A549 (cell line): Measurements from ENCODE around the gene SFT2D1. TPM values are rescaled to one million over a fixed set of nuclear protein-coding genes. Genes with fewer than 3 reads are reported as not detected.
A peak's percentile ranks its signal among the peaks of the same experiment; 100 is the strongest.

Experiments
- ATAC-seq, 2 experiments: fragments of 200-7000 bp in 1 of 2; fragments of >200 bp in 1 of 2; cut with Nextera tagmentation in 1 of 2; cut with Tn5 transposase in 1 of 2; 3 replicates each; pipeline versions ENCODE4 v1.8.0 to v1.9.1; 2018 to 2020; ENCODE audit warnings: mild to moderate bottlenecking in 1 of 2, moderate library complexity in 1 of 2
- CTCF ChIA-PET: fragments of 300-600 bp; sonication (Branson Sonifier 250); formaldehyde crosslinking; extraction: SDS; loops from one replicate; lab custom pipeline; 2021; ENCODE audit warnings: antibody characterized with exemption, inconsistent platforms; lab: Yijun Ruan, JAX
- POLR2A ChIA-PET: fragments of 350-600 bp; formaldehyde crosslinking; extraction: SDS; loops from one replicate; lab custom pipeline; 2021; ENCODE audit warnings: antibody characterized with exemption, inconsistent platforms; lab: Yijun Ruan, JAX
- DNase-seq, 2 experiments: peaks; one replicate each; pipeline versions ENCODE4 v3.0.0 to v3.0.0-alpha.2; 2011 to 2016; ENCODE audit warnings: low read depth in 1 of 2, low spot score in 1 of 2
- FAIRE-seq: peaks from 2 replicates; lab custom pipeline; 2011; peaks lifted over from hg19 to GRCh38; lab: Jason Lieb, UNC
- H3K27ac ChIP-seq, 2 experiments: fragments of >200 bp; sonication (Bioruptor Twin); formaldehyde crosslinking; 3 replicates each; pipeline ENCODE4 v1.5.1; 2016 to 2017
- H3K4me1 ChIP-seq: fragments of >200 bp; sonication (Bioruptor Twin); formaldehyde crosslinking; 3 replicates; pipeline ENCODE4 v1.6.1; 2016
- H3K4me2 ChIP-seq: fragments of >200 bp; sonication (Bioruptor Twin); formaldehyde crosslinking; 3 replicates; pipeline ENCODE4 v1.6.1; 2016
- H3K4me3 ChIP-seq: fragments of >200 bp; sonication (Bioruptor Twin); formaldehyde crosslinking; 3 replicates; pipeline ENCODE4 v1.5.1; 2016
- H3K9me3 ChIP-seq: fragments of >200 bp; sonication (Bioruptor Twin); formaldehyde crosslinking; 3 replicates; pipeline ENCODE4 v1.6.1; 2016
- BHLHE40 ChIP-seq: IDR thresholded peaks from 2 replicates; pipeline ENCODE4 v1.6.1; 2012; ENCODE audit warnings: low read depth, low read length, inconsistent platforms
- CBX2 ChIP-seq: fragments of 200-600 bp; sonication (generic); IDR thresholded peaks from 2 replicates; pipeline ENCODE4 v1.6.1; 2016; ENCODE audit warnings: low read depth, mild to moderate bottlenecking, borderline replicate concordance
- CHD4 ChIP-seq: fragments of 200-600 bp; sonication (generic); IDR thresholded peaks from 2 replicates; pipeline ENCODE4 v1.6.1; 2016; ENCODE audit warnings: antibody characterized with exemption, mild to moderate bottlenecking, borderline replicate concordance
- EHF ChIP-seq: fragments of 250-450 bp; sonication (Bioruptor Pico); IDR thresholded peaks from 2 replicates; pipeline ENCODE4 v1.5.0; 2020; ENCODE audit warnings: mild to moderate bottlenecking
- EHMT2 ChIP-seq: fragments of 200-600 bp; sonication (generic); IDR thresholded peaks from 2 replicates; pipeline ENCODE4 v1.6.1; 2016; ENCODE audit warnings: antibody characterized with exemption, low read depth, mild to moderate bottlenecking, moderate library complexity
- EP300 ChIP-seq, 2 experiments: fragments of >200 bp; sonication (Bioruptor Twin); formaldehyde crosslinking; IDR thresholded peaks; 2 replicates in 1 of 2; 3 replicates in 1 of 2; pipeline ENCODE4 v1.6.1; 2016 to 2017
- ESRRA ChIP-seq: fragments of 150-350 bp; IDR thresholded peaks from 2 replicates; pipeline ENCODE4 v1.6.1; 2014; ENCODE audit warnings: mild to moderate bottlenecking, low read length, borderline replicate concordance
- GATA3 ChIP-seq: IDR thresholded peaks from 2 replicates; pipeline ENCODE4 v1.6.1; 2012; ENCODE audit warnings: borderline replicate concordance
- KDM1A ChIP-seq: fragments of 200-600 bp; sonication (generic); IDR thresholded peaks from 2 replicates; pipeline ENCODE4 v1.6.1; 2016; ENCODE audit warnings: low read depth, mild to moderate bottlenecking
- NR3C1 ChIP-seq: fragments of >200 bp; sonication (Bioruptor Twin); formaldehyde crosslinking; IDR thresholded peaks from 3 replicates; pipeline ENCODE4 v1.6.1; 2017
- POLR2A ChIP-seq: IDR thresholded peaks from 2 replicates; pipeline ENCODE4 v1.6.1; 2012; ENCODE audit warnings: mild to moderate bottlenecking, low read length
- RAD21 ChIP-seq, 2 experiments: fragments of >200 bp in 1 of 2; sonication (Bioruptor Twin) in 1 of 2; formaldehyde crosslinking in 1 of 2; IDR thresholded peaks in 1 of 2; conservative IDR thresholded peaks in 1 of 2; 2 replicates in 1 of 2; 3 replicates in 1 of 2; pipeline ENCODE4 v1.6.1; 2012 to 2018; ENCODE audit warnings: inconsistent platforms in 1 of 2
- RCOR1 ChIP-seq: fragments of 150-350 bp; IDR thresholded peaks from 2 replicates; pipeline ENCODE4 v1.6.1; 2014; ENCODE audit warnings: antibody characterized with exemption, low read length, low read depth
- SMC3 ChIP-seq: fragments of >200 bp; sonication (Bioruptor Twin); formaldehyde crosslinking; IDR thresholded peaks from 3 replicates; pipeline ENCODE4 v1.6.1; 2018; ENCODE audit warnings: inconsistent platforms
- WGBS: methylation state at CpG from one replicate; pipeline ENCODE4 v1.1.6; 2017; ENCODE audit errors: missing lambda C conversion rate; 5-methylcytosine and 5-hydroxymethylcytosine counted together
- polyA plus RNA-seq, 4 experiments: library from polyadenylated mRNA; depleted of rRNA in 3 of 4; stranded (reverse); fragments of >200 nt; fragmentation: RNase III in 1 of 4; extraction: RNeasy Plus Mini Kit Qiagen cat#74134 plus additional on column Dnase treatment in 1 of 4; gene quantifications; 2 replicates in 3 of 4; 3 replicates in 1 of 4; pipeline ENCODE4 v1.2.3, GENCODE V29; 2011 to 2017
- TF ChIP-seq, protein P1 (sequence below): IDR thresholded peaks from 2 replicates; pipeline ENCODE4 v1.6.1; 2012; ENCODE audit warnings: low read depth, borderline replicate concordance
- TF ChIP-seq, protein P2 (sequence below): fragments of >200 bp; sonication (Bioruptor Twin); formaldehyde crosslinking; IDR thresholded peaks from 3 replicates; pipeline ENCODE4 v1.5.1; 2016
- TF ChIP-seq, protein P3 (sequence below): fragments of 450-650 bp; IDR thresholded peaks from 2 replicates; pipeline ENCODE4 v1.6.1; 2014; ENCODE audit warnings: antibody characterized with exemption
- TF ChIP-seq, protein P4 (sequence below): IDR thresholded peaks from 2 replicates; pipeline ENCODE4 v1.6.1; 2012
- TF ChIP-seq, protein P5 (sequence below): fragments of >200 bp; sonication (Bioruptor Twin); formaldehyde crosslinking; IDR thresholded peaks from 3 replicates; pipeline ENCODE4 v1.6.1; 2016

The SFT2D1 gene
- polyA plus RNA-seq, 2 of the 4 experiments (the other 2 are of a cell fraction) = 48.1 to 74.4 TPM

DNA sequence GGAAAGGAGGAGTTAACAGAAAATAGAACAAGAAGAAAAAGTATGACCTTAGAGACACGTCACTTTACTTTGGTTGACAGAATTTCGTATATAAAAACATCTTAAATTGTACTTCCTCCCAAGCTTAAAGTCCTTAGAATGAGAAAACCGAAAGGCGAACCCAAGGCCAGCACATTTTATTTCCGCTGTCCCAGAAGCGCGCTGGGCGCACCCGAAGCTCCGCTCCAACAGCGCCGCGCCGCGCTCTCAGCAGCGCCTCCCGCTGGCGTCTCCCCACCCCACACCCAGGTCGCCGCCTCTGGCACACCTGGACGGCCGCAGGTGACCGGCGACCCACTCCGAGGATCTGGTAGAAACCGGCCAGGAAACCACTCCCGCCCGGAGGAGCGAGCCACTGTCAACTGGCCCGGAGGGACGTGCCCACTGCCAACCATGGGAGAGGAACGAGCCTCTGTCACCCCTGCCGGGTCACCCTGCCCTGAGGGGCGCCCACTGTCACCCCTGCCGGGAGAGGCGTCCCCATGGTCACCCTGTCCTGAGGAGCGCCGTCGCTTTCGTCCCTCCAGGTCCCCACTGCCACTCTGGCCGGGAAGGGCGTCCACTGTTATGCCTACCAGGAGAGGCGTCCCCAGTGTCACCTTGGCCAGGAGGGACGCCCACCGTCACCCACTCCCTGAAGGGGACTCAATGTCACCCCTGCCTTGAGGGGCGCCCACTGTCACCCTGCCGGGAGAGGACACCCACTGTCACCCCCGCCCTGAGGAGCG lies 39.6 kb upstream of the SFT2D1 start:
- WGBS = under 1% methylated on average over 25 of the region's 49 CpGs
- TF ChIP-seq RAD21 (conservative IDR thresholded peaks at IDR 0.05 in 1 of 2, IDR thresholded peaks at IDR 0.05 in 1 of 2) = 0 out of 5 replicates have a peak, but pooled peaks of 1 of the 2 experiments have one; percentile 22
- TF ChIP-seq CBX2 = no peak
- TF ChIP-seq, protein P1, sequence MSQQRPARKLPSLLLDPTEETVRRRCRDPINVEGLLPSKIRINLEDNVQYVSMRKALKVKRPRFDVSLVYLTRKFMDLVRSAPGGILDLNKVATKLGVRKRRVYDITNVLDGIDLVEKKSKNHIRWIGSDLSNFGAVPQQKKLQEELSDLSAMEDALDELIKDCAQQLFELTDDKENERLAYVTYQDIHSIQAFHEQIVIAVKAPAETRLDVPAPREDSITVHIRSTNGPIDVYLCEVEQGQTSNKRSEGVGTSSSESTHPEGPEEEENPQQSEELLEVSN = no peak
- peak; percentile 30; the same call in 2 of the 3 replicates for TF ChIP-seq SMC3
- TF ChIP-seq, protein P2, sequence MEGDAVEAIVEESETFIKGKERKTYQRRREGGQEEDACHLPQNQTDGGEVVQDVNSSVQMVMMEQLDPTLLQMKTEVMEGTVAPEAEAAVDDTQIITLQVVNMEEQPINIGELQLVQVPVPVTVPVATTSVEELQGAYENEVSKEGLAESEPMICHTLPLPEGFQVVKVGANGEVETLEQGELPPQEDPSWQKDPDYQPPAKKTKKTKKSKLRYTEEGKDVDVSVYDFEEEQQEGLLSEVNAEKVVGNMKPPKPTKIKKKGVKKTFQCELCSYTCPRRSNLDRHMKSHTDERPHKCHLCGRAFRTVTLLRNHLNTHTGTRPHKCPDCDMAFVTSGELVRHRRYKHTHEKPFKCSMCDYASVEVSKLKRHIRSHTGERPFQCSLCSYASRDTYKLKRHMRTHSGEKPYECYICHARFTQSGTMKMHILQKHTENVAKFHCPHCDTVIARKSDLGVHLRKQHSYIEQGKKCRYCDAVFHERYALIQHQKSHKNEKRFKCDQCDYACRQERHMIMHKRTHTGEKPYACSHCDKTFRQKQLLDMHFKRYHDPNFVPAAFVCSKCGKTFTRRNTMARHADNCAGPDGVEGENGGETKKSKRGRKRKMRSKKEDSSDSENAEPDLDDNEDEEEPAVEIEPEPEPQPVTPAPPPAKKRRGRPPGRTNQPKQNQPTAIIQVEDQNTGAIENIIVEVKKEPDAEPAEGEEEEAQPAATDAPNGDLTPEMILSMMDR = peak; percentile 45
- ChIA-PET CTCF (interaction anchor here (0.7 to 1.8 kb wide), 9 partner anchors 15 to 144 kb away, joined by 3 to 7 read pairs (median 4); no protein-coding TSS in a partner anchor), POLR2A (no interaction called here)
- ATAC-seq (peak; percentile 50 to 61; a peak in 5 of 6 replicates), FAIRE-seq (no peak), DNase-seq (peak; percentile 22 to 38)
- Histone ChIP-seq H3K27ac (peak overlapping the region in 1 of 2 experiments; percentile 82; a peak in 3 of 6 replicates), H3K4me2 (peak overlapping the region; percentile 88), H3K4me1 (peaks cover 3% of the 10 kb centered on the region; the same call in 1 of the 3 replicates), H3K4me3 (peak overlapping the region; percentile 82), H3K9me3 (no peaks in the 10 kb centered on the region)

DNA sequence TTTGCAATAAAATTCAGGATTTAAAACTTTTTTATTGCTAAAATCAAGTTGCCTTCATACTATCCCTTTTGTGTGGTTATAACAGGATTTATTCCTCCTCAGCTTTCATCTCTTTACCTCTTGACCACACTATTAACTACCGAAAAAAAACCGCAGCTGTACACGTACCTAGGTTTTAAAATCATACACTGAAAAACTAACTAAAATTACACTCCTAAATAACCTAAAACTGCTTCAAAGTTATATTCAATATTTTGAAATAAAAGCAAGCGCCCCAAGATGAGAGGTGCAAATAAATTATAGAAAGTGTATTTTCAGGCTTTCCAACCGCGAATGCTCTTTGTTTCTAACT lies 39.0 kb upstream of the SFT2D1 start:
- 58% methylated on average over 6 of the region's 6 CpGs for WGBS
- TF ChIP-seq ESRRA (no peak), NR3C1 (no peak), EP300 (IDR thresholded peaks at IDR 0.05) (no peak), CHD4 (no peak)
- TF ChIP-seq, protein P3, sequence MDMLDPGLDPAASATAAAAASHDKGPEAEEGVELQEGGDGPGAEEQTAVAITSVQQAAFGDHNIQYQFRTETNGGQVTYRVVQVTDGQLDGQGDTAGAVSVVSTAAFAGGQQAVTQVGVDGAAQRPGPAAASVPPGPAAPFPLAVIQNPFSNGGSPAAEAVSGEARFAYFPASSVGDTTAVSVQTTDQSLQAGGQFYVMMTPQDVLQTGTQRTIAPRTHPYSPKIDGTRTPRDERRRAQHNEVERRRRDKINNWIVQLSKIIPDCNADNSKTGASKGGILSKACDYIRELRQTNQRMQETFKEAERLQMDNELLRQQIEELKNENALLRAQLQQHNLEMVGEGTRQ = no peak
- TF ChIP-seq, protein P4, sequence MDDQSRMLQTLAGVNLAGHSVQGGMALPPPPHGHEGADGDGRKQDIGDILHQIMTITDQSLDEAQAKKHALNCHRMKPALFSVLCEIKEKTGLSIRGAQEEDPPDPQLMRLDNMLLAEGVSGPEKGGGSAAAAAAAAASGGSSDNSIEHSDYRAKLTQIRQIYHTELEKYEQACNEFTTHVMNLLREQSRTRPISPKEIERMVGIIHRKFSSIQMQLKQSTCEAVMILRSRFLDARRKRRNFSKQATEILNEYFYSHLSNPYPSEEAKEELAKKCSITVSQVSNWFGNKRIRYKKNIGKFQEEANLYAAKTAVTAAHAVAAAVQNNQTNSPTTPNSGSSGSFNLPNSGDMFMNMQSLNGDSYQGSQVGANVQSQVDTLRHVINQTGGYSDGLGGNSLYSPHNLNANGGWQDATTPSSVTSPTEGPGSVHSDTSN = no peak
- TF ChIP-seq, all 56 proteins: peak for 0
- H3K4me3 ChIP-seq = peak overlapping the region; percentile 82
- no peak for ATAC-seq
- ChIA-PET POLR2A (no interaction called here), CTCF (interaction anchor here (0.7 to 1.8 kb wide), 9 partner anchors 15 to 144 kb away, joined by 3 to 7 read pairs (median 4); no protein-coding TSS in a partner anchor)
- DNase-seq = no peak
- peaks cover 3% of the 10 kb centered on the region; the same call in 1 of the 3 replicates for H3K4me1 ChIP-seq
- no peak overlapping the region for H3K27ac ChIP-seq
- no peak for FAIRE-seq
- peak overlapping the region; percentile 88 for H3K4me2 ChIP-seq
- H3K9me3 ChIP-seq = no peaks in the 10 kb centered on the region

DNA sequence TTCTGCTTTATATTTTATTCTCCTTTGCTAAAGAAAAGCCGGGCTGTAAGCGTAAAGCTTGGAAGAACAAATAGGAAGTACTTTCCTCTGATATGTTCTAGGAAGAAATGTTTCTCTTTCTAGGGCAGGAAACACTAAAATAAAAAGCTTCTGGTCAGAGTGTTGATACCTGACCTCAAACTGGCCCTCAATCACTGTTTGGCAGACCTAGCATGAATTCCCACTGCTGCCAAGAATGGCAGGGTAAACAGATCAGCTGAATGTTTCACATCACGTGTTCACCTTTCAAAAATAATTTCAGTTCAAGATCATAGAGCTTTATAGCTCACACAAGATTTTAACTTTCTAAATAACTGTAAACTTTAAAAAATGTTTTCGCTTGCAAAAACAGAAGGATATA lies 37.5 kb upstream of the SFT2D1 start:
- no peak for FAIRE-seq
- no peak for ATAC-seq
- H3K4me3 ChIP-seq = no peak overlapping the region
- H3K27ac ChIP-seq = no peak overlapping the region
- no peak overlapping the region for H3K4me2 ChIP-seq
- CTCF ChIA-PET = interaction anchor here (0.6 to 1.0 kb wide), 2 partner anchors 37 to 592 kb away, joined by 3 read pairs; no protein-coding TSS in a partner anchor
- TF ChIP-seq BHLHE40 (no peak), POLR2A (no peak), EHF (CRISPR knock-in tag) (no peak), RCOR1 (no peak), CBX2 (no peak), GATA3 (no peak), RAD21 (conservative IDR thresholded peaks at IDR 0.05 in 1 of 2, IDR thresholded peaks at IDR 0.05 in 1 of 2) (no peak), EHMT2 (no peak), KDM1A (no peak)
- TF ChIP-seq, protein P5, sequence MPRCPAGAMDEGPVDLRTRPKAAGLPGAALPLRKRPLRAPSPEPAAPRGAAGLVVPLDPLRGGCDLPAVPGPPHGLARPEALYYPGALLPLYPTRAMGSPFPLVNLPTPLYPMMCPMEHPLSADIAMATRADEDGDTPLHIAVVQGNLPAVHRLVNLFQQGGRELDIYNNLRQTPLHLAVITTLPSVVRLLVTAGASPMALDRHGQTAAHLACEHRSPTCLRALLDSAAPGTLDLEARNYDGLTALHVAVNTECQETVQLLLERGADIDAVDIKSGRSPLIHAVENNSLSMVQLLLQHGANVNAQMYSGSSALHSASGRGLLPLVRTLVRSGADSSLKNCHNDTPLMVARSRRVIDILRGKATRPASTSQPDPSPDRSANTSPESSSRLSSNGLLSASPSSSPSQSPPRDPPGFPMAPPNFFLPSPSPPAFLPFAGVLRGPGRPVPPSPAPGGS = no peak
- TF ChIP-seq, protein P2 = no peak
- peaks cover 3% of the 10 kb centered on the region; the same call in 1 of the 3 replicates for H3K4me1 ChIP-seq
- 82% methylated on average over 4 of the region's 4 CpGs for WGBS
- no peaks in the 10 kb centered on the region for H3K9me3 ChIP-seq
- no peak for DNase-seq
- POLR2A ChIA-PET = no interaction called here
